Endothelial cell of umbilical vein (primary cell): Measurements from ENCODE around the gene ADGRE3. TPM values are rescaled to one million over a fixed set of nuclear protein-coding genes. Genes with fewer than 3 reads are reported as not detected.

Experiments used
- BruUV-seq: library from RNA; stranded (reverse); fragments of 400-500 nt; replicated peaks from 2 replicates; lab custom pipeline; 2021; lab: Mats Ljungman, UMichigan
- CTCF ChIA-PET: fragments of 300-600, 350-600 bp; sonication (Branson Sonifier 250); formaldehyde crosslinking; loops from one replicate; lab custom pipeline; 2021; ENCODE audit warnings: antibody characterized with exemption, inconsistent platforms; lab: Charles Lee
- POLR2A ChIA-PET: fragments of 300-600, 350-600 bp; sonication (Branson Sonifier 250); formaldehyde crosslinking; loops from one replicate; lab custom pipeline; 2021; ENCODE audit warnings: antibody characterized with exemption, inconsistent platforms; lab: Charles Lee
- DNase-seq: peaks from one replicate; pipeline ENCODE4 v3.0.0-alpha.2; 2011; ENCODE audit warnings: low read depth, low spot score
- FAIRE-seq: peaks from 2 replicates; lab custom pipeline; 2011; peaks lifted over from hg19 to GRCh38; lab: Jason Lieb, UNC
- H2AFZ ChIP-seq: 2 replicates; pipeline ENCODE4 v1.6.0; 2012; ENCODE audit warnings: low read depth, low read length, control low read depth, inconsistent platforms
- H3K27ac ChIP-seq: 2 replicates; pipeline ENCODE4 v1.5.1; 2011; ENCODE audit warnings: low read depth, mild to moderate bottlenecking, control low read depth, low read length, moderate library complexity; ENCODE audit not compliant: insufficient read depth
- H3K27me3 ChIP-seq, 2 experiments: 2 replicates each; pipeline versions ENCODE4 v1.6.0 to v1.6.1; 2011; ENCODE audit warnings: low read length in 2 of 2, mixed read lengths in 1 of 2; ENCODE audit not compliant: control insufficient read depth in 2 of 2, insufficient read depth in 2 of 2
- H3K36me3 ChIP-seq, 2 experiments: 2 replicates in 1 of 2; 3 replicates in 1 of 2; pipeline ENCODE4 v1.5.1; 2011; ENCODE audit warnings: low read length in 2 of 2, mild to moderate bottlenecking in 1 of 2, moderate library complexity in 1 of 2; ENCODE audit not compliant: control insufficient read depth in 2 of 2, insufficient read depth in 2 of 2; ENCODE audit errors: extremely low read depth in 1 of 2
- H3K4me1 ChIP-seq: 3 replicates; pipeline ENCODE4 v1.5.1; 2011; ENCODE audit warnings: mild to moderate bottlenecking, low read length; ENCODE audit not compliant: control insufficient read depth, insufficient read depth; ENCODE audit errors: extremely low read depth
- H3K4me2 ChIP-seq: 2 replicates; pipeline ENCODE4 v1.6.1; 2011; ENCODE audit warnings: low read length, control low read depth, mixed read lengths; ENCODE audit not compliant: insufficient read depth
- H3K4me3 ChIP-seq, 3 experiments: fragments of 200-600 bp in 1 of 3; sonication (generic), shearing (Covaris generic) in 1 of 3; replicated peaks in 1 of 3; 2 replicates each; pipeline ENCODE4 v1.5.1; 2011 to 2016; ENCODE audit warnings: control low read depth in 3 of 3, low read length in 3 of 3, mild to moderate bottlenecking in 2 of 3, inconsistent platforms in 1 of 3, low read depth in 1 of 3, moderate library complexity in 1 of 3; ENCODE audit not compliant: insufficient read depth in 1 of 3
- H3K79me2 ChIP-seq: 2 replicates; pipeline ENCODE4 v1.6.0; 2012; ENCODE audit warnings: low read length, inconsistent platforms; ENCODE audit not compliant: control insufficient read depth, insufficient read depth
- H3K9ac ChIP-seq: replicated peaks from 2 replicates; pipeline ENCODE3; 2011; ENCODE audit warnings: low read length, control low read depth; ENCODE audit not compliant: insufficient read depth; ENCODE audit errors: extremely low read depth
- H3K9me1 ChIP-seq: replicated peaks from 3 replicates; pipeline ENCODE4 v1.6.0; 2011; ENCODE audit warnings: mild to moderate bottlenecking, low read length; ENCODE audit not compliant: control insufficient read depth, insufficient read depth; ENCODE audit errors: extremely low read depth
- H3K9me3 ChIP-seq: replicated peaks from 2 replicates; pipeline ENCODE4 v1.5.1; 2012; ENCODE audit warnings: low read length, inconsistent platforms; ENCODE audit not compliant: control insufficient read depth, insufficient read depth
- H4K20me1 ChIP-seq: replicated peaks from 2 replicates; pipeline ENCODE3; 2011; ENCODE audit warnings: mild to moderate bottlenecking, low read length; ENCODE audit not compliant: control insufficient read depth, insufficient read depth; ENCODE audit errors: extremely low read depth
- EZH2 ChIP-seq: IDR thresholded peaks from 2 replicates; pipeline ENCODE4 v1.6.1; 2012; ENCODE audit warnings: borderline replicate concordance, low read depth, mild to moderate bottlenecking, moderate library complexity, low read length, inconsistent platforms; ENCODE audit not compliant: severe bottlenecking
- FOS ChIP-seq: IDR thresholded peaks from 2 replicates; pipeline ENCODE4 v1.6.1; 2011; ENCODE audit warnings: mild to moderate bottlenecking, low read length, moderate library complexity, borderline replicate concordance; ENCODE audit not compliant: insufficient read depth
- GATA2 ChIP-seq: IDR thresholded peaks from 2 replicates; pipeline ENCODE4 v1.7.0; 2011; ENCODE audit warnings: low read depth, mild to moderate bottlenecking, moderate library complexity, mixed read lengths, low read length; ENCODE audit not compliant: insufficient read length, insufficient read depth
- JUN ChIP-seq: IDR thresholded peaks from 2 replicates; pipeline ENCODE4 v1.6.1; 2011; ENCODE audit warnings: borderline replicate concordance, low read depth; ENCODE audit not compliant: insufficient read length, insufficient read depth
- MAX ChIP-seq: IDR thresholded peaks from 2 replicates; pipeline ENCODE4 v1.6.1; 2011; ENCODE audit not compliant: insufficient read depth, insufficient read length
- MYC ChIP-seq: IDR thresholded peaks from one replicate; pipeline ENCODE4 v1.6.1; 2011; ENCODE audit warnings: mild to moderate bottlenecking, low read depth, low read length
- POLR2A ChIP-seq: IDR thresholded peaks from 2 replicates; pipeline ENCODE4 v1.6.1; 2012; ENCODE audit warnings: low read depth, mild to moderate bottlenecking, control low read depth, low read length
- POLR2AphosphoS5 ChIP-seq: IDR thresholded peaks from 2 replicates; pipeline ENCODE4 v1.6.1; 2012; ENCODE audit warnings: low read depth, mild to moderate bottlenecking, control low read depth, low read length, moderate library complexity; ENCODE audit not compliant: insufficient read depth
- dilution Hi-C: fragments of 300-500 bp; cut with MboI; formaldehyde crosslinking; loops from one replicate; pipeline ENCODE4 v1.15.0; 2019; ENCODE audit warnings: low sequenced_read_pairs; ENCODE audit not compliant: extremely low pct_ligation_motif_present
- intact Hi-C: fragments of 100-400 bp; cut with micrococcal nuclease; formaldehyde crosslinking; loops from one replicate; pipeline ENCODE4 v1.10.0; 2022
- polyA plus RNA-seq, 4 experiments: library from polyadenylated mRNA; depleted of rRNA in 3 of 4; stranded (reverse) in 3 of 4; unstranded in 1 of 4; fragments of >200 nt; gene quantifications; 2 replicates each; pipeline versions ENCODE4 v1.2.1 to v1.2.3, GENCODE V29; 2011 to 2012; ENCODE audit warnings: missing spikeins in 1 of 4
- total RNA-seq: library from RNA; stranded (reverse); gene quantifications from 2 replicates; pipeline ENCODE4 v1.2.3, GENCODE V29; 2021
- TF ChIP-seq, protein P1 (sequence below), 2 donors: IDR thresholded peaks; 1 replicate in 1 of 2; 2 replicates in 1 of 2; pipeline ENCODE4 v1.5.1; 2011; ENCODE audit warnings: low read length in 2 of 2, mild to moderate bottlenecking in 2 of 2, moderate library complexity in 2 of 2, control low read depth in 1 of 2, inconsistent platforms in 1 of 2, low read depth in 1 of 2; ENCODE audit not compliant: insufficient read depth in 1 of 2; ENCODE audit errors: extremely low read depth in 1 of 2

The ADGRE3 gene
- total and polyA plus RNA-seq, 2 donors (not counting 3 experiments of a cell fraction or from before 2014, with no cell fraction given), result not detected

DNA sequence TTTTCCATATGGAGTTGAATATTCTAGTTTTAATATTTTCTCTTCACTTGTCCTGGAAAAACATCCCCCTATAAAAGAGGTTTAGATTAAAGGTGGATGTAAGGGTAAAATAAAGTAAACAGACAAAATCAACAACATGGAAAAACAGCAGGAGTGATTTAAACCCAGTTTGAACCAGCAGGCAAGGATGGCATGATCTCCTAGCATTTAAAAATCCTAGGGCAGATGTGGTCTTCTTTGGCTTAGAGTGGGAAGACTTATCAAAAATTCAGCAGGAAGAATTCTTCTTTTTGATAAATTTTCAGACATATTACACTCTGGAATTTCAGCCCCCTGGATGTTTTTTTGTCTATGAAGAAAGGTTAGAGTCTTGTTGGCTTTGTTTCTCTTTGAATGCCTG, 55.2 kb downstream of the ADGRE3 start:
- H3K9ac ChIP-seq, result no peak overlapping the region
- FAIRE-seq, result no peak
- no peak overlapping the region for H3K4me2 ChIP-seq
- BruUV-seq, result no TSS peak
- no peaks in the 10 kb centered on the region for H4K20me1 ChIP-seq
- H3K4me1 ChIP-seq, result no peaks in the 10 kb centered on the region
- no peak overlapping the region for H3K4me3 ChIP-seq
- no peak for DNase-seq
- no peaks in the 10 kb centered on the region for H3K9me3 ChIP-seq
- intact Hi-C loops (no loop called here), dilution Hi-C loops (no loop called here)
- H2AFZ ChIP-seq, result no peak overlapping the region
- ChIA-PET CTCF (no interaction called here), POLR2A (no interaction called here)
- no peaks in the 10 kb centered on the region for H3K9me1 ChIP-seq
- no peaks in the 10 kb centered on the region for H3K27me3 ChIP-seq
- TF ChIP-seq MYC (no peak), EZH2 (no peak), POLR2A (no peak), FOS (no peak), MAX (no peak), POLR2AphosphoS5 (no peak), GATA2 (no peak), JUN (no peak)
- TF ChIP-seq, protein P1, sequence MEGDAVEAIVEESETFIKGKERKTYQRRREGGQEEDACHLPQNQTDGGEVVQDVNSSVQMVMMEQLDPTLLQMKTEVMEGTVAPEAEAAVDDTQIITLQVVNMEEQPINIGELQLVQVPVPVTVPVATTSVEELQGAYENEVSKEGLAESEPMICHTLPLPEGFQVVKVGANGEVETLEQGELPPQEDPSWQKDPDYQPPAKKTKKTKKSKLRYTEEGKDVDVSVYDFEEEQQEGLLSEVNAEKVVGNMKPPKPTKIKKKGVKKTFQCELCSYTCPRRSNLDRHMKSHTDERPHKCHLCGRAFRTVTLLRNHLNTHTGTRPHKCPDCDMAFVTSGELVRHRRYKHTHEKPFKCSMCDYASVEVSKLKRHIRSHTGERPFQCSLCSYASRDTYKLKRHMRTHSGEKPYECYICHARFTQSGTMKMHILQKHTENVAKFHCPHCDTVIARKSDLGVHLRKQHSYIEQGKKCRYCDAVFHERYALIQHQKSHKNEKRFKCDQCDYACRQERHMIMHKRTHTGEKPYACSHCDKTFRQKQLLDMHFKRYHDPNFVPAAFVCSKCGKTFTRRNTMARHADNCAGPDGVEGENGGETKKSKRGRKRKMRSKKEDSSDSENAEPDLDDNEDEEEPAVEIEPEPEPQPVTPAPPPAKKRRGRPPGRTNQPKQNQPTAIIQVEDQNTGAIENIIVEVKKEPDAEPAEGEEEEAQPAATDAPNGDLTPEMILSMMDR (IDR thresholded peaks at IDR 0.05; ENCODE audit: extremely low read depth in 1 of 2, insufficient read depth in 1 of 2, low read depth in 1 of 2, low read length in 2 of 2), result no peak
- no peak overlapping the region for H3K27ac ChIP-seq
- H3K79me2 ChIP-seq, result no peaks in the 10 kb centered on the region
- no peaks in the 10 kb centered on the region for H3K36me3 ChIP-seq
